Transverse colon (tissue), 4 donors: ENCODE results near the gene NUMBL. TPM values are rescaled to one million over a fixed set of nuclear protein-coding genes. Genes with fewer than 3 reads are reported as not detected.

Source experiments
- DNase-seq: peaks from one replicate; pipeline ENCODE4 v3.0.0-alpha.2; 2019
- H3K27ac ChIP-seq, 4 donors: fragments of 200-600 bp; sonication (generic); 2 replicates each; pipeline ENCODE4 v1.5.1; 2016 to 2018; ENCODE audit warnings: inconsistent platforms in 4 of 4
- H3K27me3 ChIP-seq: fragments of 200-600 bp; sonication (generic); 2 replicates; pipeline ENCODE4 v1.5.1; 2017; ENCODE audit warnings: inconsistent platforms
- H3K36me3 ChIP-seq, 4 donors: fragments of 200-600 bp; sonication (generic); 2 replicates each; pipeline ENCODE4 v1.5.1; 2017 to 2019; ENCODE audit warnings: inconsistent platforms in 4 of 4
- H3K4me1 ChIP-seq, 4 donors: fragments of 200-600 bp; sonication (generic); 2 replicates each; pipeline ENCODE4 v1.5.1; 2017 to 2020; ENCODE audit warnings: inconsistent platforms in 4 of 4
- H3K4me3 ChIP-seq, 4 donors: fragments of 200-600 bp; sonication (generic); 1 replicate in 1 of 4; 2 replicates in 3 of 4; pipeline versions ENCODE4 v1.5.1 to v1.6.1; 2017 to 2019; ENCODE audit warnings: inconsistent platforms in 4 of 4
- H3K9me3 ChIP-seq, 2 donors: fragments of 200-600 bp; sonication (generic); 2 replicates each; pipeline ENCODE4 v1.5.1; 2017 to 2019; ENCODE audit warnings: inconsistent platforms in 2 of 2
- EP300 ChIP-seq: sonication (generic); formaldehyde crosslinking; IDR thresholded peaks from one replicate; pipeline ENCODE4 v1.6.1; 2017; ENCODE audit warnings: antibody characterized with exemption, low read depth
- POLR2A ChIP-seq: fragments of 450-650 bp; IDR thresholded peaks from one replicate; pipeline ENCODE4 v1.6.1; 2016; ENCODE audit warnings: antibody characterized with exemption, mild to moderate bottlenecking, moderate library complexity
- POLR2AphosphoS5 ChIP-seq, 3 donors: sonication (generic); formaldehyde crosslinking; IDR thresholded peaks; one replicate each; pipeline ENCODE4 v1.6.1; 2016; ENCODE audit warnings: antibody characterized with exemption in 3 of 3
- WGBS, 2 donors: methylation state at CpG; one replicate each; pipeline ENCODE4 v1.1.5; 2018; ENCODE audit warnings: low coverage in 1 of 2; 5-methylcytosine and 5-hydroxymethylcytosine counted together
- in situ Hi-C, 4 donors: fragments of 200-750 bp; cut with MboI; loops; one replicate each; pipeline versions ENCODE4 v1.15.0 to v1.15.1; 2017; ENCODE audit warnings: low sequenced_read_pairs in 3 of 4, low pct_ligation_motif_present in 1 of 4, low pct_unique_long_range_greater_than_20kb in 1 of 4
- intact Hi-C: fragments of 100-400 bp; cut with DNase I; formaldehyde crosslinking; loops from one replicate; pipeline ENCODE4 v1.15.1; 2023; ENCODE audit warnings: low total_unique reads
- total RNA-seq, 4 donors: library from RNA; depleted of rRNA; stranded (reverse); fragments of >200 nt; gene quantifications; one replicate each; pipeline ENCODE4 v1.1.0, GENCODE V29; 2016
- TF ChIP-seq, protein P1 (sequence below), 5 experiments: fragments of 200-600 bp in 3 of 5; fragments of 450-650 bp in 2 of 5; sonication (generic) in 3 of 5; IDR thresholded peaks; 1 replicate in 2 of 5; 2 replicates in 3 of 5; pipeline ENCODE4 v1.5.1; 2016 to 2017; ENCODE audit warnings: antibody characterized with exemption in 5 of 5, inconsistent platforms in 3 of 5, mild to moderate bottlenecking in 2 of 5, moderate library complexity in 1 of 5

NUMBL gene
- total RNA-seq, 4 donors from 2014 or later, result 9.0 to 44.9 (median 20.4) TPM

DNA sequence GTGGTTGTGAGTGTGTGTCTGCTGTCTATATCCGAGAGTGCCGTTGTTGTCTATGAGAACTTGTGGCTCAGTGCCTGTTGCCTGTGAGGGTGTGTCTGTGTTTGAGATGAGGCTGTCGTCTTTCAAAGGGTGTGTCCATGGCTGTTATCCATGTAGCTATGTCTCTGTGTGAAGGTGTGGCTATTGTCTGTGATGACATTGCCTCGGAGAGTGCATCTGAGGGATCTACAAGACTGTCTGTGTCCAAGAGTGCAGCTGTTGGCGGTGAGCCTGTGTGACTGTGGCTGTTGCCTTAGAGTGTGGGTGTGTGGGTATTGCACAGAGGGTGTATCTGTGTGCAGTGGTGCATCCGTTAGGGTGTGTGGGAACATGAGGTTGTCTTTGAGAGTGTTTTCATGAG lies 4.9 kb downstream of the NUMBL start:
- WGBS, 2 donors, result 53% methylated on average over 6 of the region's 6 CpGs; no CpG with 5 or more reads in 1 of the 2 donors
- DNase-seq, result no peak

DNA sequence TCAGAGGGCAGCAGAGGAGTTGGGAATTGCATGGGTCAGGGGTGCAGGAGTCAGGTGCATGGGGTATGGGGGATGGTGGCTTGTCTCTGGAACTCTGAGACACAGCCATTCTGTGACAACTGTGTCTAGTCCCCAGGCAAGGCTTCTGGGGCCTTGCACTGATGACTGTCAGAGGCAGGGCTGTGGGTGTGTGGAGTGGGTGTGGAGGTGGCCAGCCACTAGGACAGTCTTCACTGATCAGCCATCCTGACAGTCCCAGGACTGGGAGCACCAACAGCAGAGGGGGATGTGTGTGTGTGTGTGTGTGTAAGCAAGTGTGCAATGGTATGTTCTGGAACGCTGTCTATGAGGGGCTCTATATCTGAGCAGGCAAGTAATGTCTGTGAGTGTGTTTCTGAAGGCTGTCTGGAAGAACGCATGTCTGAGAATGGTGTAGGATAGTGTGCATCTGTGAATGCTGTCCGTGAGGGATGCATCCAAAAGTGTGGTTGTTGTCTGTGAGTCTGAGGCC lies 5.4 kb downstream of the NUMBL start:
- intact Hi-C loops, result no loop called here
- Histone ChIP-seq H3K4me3 (no peak overlapping the region), H3K36me3 (peaks cover 0 to 4% (median 0%) of the 10 kb centered on the region in 4 donors), H3K9me3 (no peaks in the 10 kb centered on the region), H3K27me3 (no peaks in the 10 kb centered on the region), H3K27ac (no peak overlapping the region), H3K4me1 (peaks cover 2 to 13% (median 9%) of the 10 kb centered on the region in 4 donors)
- DNase-seq, result no peak
- WGBS, 2 donors, result 92% methylated on average over 3 of the region's 3 CpGs; no CpG with 5 or more reads in 1 of the 2 donors
- in situ Hi-C loops, result no loop called here
- TF ChIP-seq POLR2A (no peak), POLR2AphosphoS5 (IDR thresholded peaks at IDR 0.05) (no peak), EP300 (no peak)
- TF ChIP-seq, protein P1, sequence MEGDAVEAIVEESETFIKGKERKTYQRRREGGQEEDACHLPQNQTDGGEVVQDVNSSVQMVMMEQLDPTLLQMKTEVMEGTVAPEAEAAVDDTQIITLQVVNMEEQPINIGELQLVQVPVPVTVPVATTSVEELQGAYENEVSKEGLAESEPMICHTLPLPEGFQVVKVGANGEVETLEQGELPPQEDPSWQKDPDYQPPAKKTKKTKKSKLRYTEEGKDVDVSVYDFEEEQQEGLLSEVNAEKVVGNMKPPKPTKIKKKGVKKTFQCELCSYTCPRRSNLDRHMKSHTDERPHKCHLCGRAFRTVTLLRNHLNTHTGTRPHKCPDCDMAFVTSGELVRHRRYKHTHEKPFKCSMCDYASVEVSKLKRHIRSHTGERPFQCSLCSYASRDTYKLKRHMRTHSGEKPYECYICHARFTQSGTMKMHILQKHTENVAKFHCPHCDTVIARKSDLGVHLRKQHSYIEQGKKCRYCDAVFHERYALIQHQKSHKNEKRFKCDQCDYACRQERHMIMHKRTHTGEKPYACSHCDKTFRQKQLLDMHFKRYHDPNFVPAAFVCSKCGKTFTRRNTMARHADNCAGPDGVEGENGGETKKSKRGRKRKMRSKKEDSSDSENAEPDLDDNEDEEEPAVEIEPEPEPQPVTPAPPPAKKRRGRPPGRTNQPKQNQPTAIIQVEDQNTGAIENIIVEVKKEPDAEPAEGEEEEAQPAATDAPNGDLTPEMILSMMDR (IDR thresholded peaks at IDR 0.05), result no peak

More for the DNA sequence above, 4.9 kb downstream of the NUMBL start:
- no peaks in the 10 kb centered on the region for H3K27me3 ChIP-seq
- H3K4me1 ChIP-seq, result peaks cover 5 to 15% (median 10%) of the 10 kb centered on the region in 4 donors
- TF ChIP-seq EP300 (no peak), POLR2AphosphoS5 (IDR thresholded peaks at IDR 0.05) (no peak), POLR2A (no peak)
- TF ChIP-seq, protein P1 (IDR thresholded peaks at IDR 0.05), result no peak
- no peak overlapping the region for H3K27ac ChIP-seq
- no peaks in the 10 kb centered on the region for H3K9me3 ChIP-seq
- H3K36me3 ChIP-seq, result peaks cover 0 to 2% (median 0%) of the 10 kb centered on the region in 4 donors
- in situ Hi-C loops, result no loop called here
- intact Hi-C loops, result no loop called here
- no peak overlapping the region for H3K4me3 ChIP-seq

DNA sequence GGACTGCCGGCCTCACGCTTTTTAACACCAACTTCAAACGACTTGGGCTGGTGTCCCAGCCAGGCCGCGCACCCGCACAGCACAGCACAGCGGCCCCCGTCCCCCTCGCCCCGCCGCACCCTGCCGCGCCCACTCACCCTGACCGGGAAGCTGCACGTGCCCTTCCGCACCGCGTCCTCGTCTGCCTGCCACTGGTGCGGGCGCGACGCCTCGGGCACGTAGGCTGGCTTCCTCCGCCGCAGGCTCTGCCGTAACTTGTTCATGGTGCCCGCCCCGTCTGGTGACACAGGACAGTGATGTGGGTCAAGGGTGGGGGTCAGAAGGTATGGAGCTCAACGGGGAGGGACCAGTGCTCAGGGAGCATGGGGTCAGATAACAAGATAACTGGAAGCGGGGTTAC lies 6.2 kb downstream of the NUMBL start:
- Histone ChIP-seq H3K4me3 (no peak overlapping the region), H3K9me3 (no peaks in the 10 kb centered on the region), H3K4me1 (peaks cover 0 to 7% (median 5%) of the 10 kb centered on the region in 4 donors), H3K27ac (no peak overlapping the region), H3K36me3 (peaks cover 0 to 4% (median 0%) of the 10 kb centered on the region in 4 donors), H3K27me3 (no peaks in the 10 kb centered on the region)
- TF ChIP-seq EP300 (no peak), POLR2AphosphoS5 (IDR thresholded peaks at IDR 0.05) (no peak), POLR2A (no peak)
- TF ChIP-seq, protein P1 (IDR thresholded peaks at IDR 0.05), result no peak
- DNase-seq, result no peak
- in situ Hi-C loops, result no loop called here
- intact Hi-C loops, result no loop called here
- WGBS, 2 donors, result 95 to 100% methylated on average over 1 to 32 of the region's 32 CpGs

DNA sequence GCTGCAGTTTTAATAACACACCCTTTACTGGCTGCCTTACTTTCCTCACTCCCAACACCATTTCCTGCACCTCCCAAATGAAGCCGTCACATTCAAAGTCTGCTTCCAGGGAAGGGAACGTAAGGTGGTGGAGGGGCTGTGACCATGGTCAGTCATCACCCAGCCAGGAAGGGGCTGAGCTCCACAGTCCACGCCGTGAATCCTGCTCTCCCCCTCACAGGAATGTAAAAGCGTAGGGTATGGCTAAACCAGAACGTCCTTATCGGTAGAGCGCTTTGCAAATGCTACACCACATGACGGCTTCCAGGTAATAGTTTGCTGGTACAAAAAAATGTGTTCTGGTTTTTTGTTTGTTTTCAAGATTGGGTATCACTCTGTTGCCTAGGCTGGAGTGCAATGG lies 7.0 kb downstream of the NUMBL start:
- in situ Hi-C loops (no loop called here), intact Hi-C loops (no loop called here)
- WGBS, 2 donors, result 81% methylated on average over 9 of the region's 9 CpGs; no CpG with 5 or more reads in 1 of the 2 donors
- DNase-seq, result no peak
- TF ChIP-seq POLR2AphosphoS5 (IDR thresholded peaks at IDR 0.05) (no peak), EP300 (no peak), POLR2A (no peak)
- TF ChIP-seq, protein P1 (IDR thresholded peaks at IDR 0.05), result no peak
- Histone ChIP-seq H3K27ac (no peak overlapping the region), H3K36me3 (peaks cover 0 to 4% (median 0%) of the 10 kb centered on the region in 4 donors), H3K4me1 (peaks cover 0 to 7% (median 2%) of the 10 kb centered on the region in 4 donors), H3K9me3 (no peaks in the 10 kb centered on the region), H3K4me3 (no peak overlapping the region), H3K27me3 (no peaks in the 10 kb centered on the region)
